Activated naive CD4-positive, alpha-beta T cell (primary cell): ENCODE results near the gene HNF4A.
"Not testable (repeated sequence)": the region's sequence is repeated elsewhere in the genome, so short reads cannot be mapped to it uniquely, and the experiment has no call there.

Experiments
- DNase-seq, 4 experiments: peaks; one replicate each; lab custom pipeline; 2025; lab: John Stamatoyannopoulos, UW

Gene HNF4A

DNA sequence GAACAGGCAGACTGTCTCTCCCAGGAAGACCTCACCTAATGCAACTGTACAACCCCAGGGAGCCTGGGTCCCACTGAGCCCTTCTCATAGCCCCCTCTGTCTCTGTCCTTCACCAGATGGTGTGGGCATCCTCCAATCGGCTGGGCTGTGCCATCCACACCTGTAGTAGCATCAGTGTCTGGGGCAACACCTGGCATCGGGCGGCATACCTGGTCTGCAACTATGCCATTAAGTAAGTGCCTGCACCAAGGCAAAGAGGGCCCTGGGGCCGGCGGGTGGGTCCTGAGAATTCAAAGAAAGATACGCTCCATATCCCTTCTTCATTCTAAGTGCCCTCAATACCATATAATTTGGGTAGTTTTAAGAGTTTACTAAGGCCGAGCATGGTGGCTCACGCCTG is 10.4 kb upstream of the HNF4A start:
- no peak for DNase-seq

DNA sequence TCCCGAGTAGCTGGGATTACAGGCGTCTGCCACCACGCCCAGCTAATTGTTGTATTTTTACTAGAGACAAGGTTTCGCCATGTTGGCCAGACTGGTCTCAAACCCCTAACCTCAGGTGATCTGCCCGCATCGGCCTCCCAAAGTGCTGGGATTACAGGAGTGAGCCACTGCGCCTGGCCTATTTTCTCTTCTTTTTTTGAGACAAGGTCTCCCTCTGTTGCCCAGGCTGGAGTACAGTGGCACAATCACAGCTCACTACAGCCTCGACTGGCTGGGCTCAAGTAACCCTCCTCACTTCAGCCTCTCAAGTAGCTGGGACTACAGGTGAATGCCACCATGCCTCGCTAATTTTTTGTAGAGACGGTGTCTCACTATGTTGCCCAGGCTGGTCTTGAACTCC is 9.6 kb upstream of the HNF4A start:
- not testable (repeated sequence) for DNase-seq

DNA sequence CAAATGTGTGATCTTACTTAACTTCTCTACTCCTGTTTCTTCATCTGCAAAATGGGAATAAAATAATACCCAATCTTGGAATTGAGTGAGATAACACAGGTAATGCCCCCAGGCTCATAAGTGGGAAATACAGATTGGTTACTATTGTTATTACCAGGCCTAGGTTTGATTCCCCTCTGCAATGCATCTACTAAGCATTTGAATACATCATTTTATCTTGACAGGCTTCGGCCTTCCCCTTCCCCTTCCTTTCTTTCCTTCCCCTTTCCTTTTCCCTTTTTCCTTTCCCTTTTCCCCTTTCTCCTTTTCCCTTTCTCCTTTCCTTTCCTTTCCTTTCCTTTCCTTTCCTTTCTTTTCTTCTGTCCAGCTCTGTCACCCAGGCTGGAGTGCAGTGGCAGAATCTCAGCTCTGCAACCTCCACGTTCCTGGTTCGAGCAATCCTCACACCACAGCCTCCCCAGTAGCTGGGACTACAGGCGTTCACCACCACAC is 7.3 kb upstream of the HNF4A start:
- no peak for DNase-seq

DNA sequence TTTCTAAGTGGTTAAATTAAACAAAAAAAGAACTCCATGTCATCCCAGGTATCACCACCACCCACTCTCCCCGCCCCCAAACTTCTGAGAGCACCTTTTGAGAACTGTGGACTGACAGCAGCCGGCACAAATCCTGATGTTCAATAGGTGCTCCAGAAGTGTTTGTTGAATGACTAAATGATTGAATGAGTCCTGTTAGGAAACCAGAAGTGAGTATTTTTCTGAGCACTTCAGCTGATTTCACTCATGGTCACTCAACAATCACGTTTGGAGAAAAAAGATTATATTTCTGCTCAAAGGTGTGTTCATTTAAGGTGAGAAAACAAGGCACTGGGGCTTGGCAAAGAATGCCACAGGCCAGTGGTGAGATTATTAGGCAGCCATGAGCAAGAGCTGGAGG is 6.2 kb upstream of the HNF4A start:
- no peak for DNase-seq

DNA sequence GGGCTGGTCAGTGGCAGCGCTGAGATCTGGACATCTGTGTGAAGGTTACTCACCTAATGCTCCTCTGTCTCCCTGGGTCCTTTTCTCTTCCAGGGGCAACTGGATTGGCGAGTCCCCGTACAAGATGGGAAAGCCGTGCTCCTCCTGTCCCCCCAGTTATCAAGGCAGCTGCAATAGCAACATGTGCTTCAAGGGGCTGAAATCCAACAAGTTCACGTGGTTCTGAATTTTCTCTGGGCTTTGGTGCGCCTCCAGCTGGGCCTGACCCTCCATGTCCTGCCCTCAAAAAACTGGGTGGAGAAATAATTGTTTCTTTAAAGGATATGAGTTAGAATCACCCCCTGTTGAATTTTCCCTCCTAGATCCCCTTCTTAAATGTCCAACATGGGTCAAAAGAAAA is 4.9 kb upstream of the HNF4A start:
- no peak for DNase-seq

DNA sequence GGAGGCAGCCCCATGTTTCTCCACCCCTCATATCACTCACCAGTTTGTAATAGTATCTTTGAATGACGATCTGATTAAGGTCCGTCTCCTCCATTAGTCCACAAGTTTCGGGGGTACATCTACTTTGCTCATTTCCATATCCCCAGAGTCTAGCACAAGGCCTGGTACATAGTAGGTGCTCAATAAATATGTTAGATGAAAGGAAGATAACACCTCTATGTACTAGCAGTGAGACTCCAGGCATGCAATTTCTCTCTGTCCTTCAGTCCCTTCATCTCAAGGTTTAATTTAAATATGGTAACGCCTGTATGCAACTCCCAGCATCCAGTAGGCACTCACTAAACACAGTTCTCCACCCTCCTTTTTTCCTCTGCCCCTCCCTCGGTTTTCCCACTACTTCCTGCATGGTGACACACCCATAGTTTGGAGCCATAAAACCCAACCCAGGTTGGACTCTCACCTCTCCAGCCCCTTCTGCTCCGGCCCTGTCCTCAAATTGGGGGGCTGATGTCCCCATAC is 461 bp upstream of the HNF4A start:
- no peak for DNase-seq

DNA sequence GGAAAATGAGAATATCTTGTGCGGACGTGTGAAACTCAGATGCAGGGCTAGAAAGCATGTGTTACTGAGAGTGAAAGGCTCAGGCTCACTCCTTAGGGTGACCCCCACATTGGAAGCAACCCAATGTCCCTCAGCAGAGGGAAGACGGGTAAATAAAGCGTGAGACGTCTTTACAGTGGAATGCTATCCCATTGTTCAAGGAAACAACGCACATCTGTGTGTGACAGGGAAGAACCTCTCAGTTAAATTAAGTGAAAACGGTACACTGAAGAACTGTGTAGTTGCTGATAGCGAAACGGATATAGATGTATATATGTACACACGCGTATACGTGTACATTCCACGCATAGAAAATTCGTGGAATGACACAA is 839 bp downstream of the HNF4A start:
- DNase-seq, result no peak

DNA sequence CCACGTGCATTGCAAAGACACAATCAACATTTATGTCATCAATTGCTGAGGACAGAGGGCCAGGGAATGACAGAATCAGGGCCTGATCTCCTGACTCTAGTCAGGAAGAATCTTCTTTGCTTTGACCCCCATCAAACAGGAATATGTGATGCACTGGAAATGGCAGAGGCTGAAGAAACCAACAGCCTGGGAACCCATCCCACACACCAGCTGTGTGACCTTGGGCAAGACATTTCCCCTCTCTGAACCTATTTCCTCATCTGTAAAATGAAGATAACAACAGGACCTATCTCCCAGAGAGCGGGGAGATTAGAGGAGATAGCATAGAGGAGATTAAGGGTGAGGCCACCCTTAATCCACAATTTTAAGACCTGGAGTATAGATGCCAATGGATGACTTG is 1.5 kb downstream of the HNF4A start:
- no peak for DNase-seq

DNA sequence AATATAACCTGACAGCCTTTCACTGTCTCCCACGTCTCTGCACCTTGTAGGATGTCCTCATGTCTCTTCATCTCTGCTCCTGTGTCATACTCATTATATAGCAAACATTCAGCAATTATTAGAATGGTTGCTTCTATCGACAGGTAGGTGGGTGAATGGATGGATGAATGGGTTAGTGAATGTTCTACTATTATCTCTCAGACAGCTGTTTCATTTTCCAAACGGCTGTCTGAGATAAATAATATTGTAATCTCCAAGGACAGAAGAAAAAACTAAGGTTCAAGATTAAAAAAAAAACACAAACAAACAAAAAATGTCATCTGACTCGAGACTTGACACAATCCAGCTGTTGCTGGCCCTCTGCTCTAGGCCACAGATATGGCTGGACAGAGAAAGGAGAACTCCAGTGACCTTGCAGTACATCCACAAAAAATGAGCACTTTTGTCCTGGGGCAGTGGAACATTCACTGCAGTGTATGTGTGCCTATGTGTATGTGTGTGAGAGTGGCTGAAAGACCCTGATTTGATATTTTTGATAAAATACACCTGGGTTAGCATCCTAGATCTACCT is 2.1 kb downstream of the HNF4A start:
- no peak for DNase-seq

DNA sequence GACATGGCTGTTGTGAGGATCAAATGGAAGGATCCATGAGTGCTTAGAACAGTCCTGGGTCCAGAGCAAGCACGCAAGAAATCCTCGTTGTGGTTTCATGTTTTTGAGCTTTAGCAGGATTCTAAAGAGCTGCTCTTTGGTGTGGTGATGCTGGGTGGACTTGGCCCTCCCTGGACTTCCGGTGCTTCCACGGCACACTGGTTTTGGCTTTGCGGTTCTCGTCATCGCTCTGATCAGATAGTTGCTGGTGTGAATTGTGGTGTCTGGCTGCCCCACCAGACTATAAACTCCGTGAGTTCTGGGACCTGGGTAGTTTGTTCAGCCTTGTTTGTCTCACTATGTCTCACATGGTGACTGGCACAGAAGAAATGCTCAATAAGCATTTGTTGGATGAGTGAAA is 3.3 kb downstream of the HNF4A start:
- no peak for DNase-seq

DNA sequence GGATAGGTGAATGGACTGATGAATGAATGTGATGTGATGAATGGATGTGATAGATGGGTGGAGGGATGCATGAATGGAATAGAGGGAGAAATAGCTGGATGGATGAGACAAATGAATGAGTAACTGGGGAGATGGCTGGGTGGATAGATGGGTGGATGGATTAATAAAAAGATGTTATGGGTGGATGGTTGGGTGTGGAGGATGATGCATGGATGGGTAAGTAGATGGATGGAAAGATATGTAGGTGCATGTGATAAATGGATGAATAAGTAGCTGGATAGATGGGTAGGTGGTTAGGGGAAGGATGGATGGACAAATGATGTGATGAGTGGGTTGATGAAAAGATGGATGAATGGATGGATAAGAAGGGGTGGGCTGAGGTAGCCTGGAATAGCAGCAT is 4.7 kb downstream of the HNF4A start:
- no peak for DNase-seq

DNA sequence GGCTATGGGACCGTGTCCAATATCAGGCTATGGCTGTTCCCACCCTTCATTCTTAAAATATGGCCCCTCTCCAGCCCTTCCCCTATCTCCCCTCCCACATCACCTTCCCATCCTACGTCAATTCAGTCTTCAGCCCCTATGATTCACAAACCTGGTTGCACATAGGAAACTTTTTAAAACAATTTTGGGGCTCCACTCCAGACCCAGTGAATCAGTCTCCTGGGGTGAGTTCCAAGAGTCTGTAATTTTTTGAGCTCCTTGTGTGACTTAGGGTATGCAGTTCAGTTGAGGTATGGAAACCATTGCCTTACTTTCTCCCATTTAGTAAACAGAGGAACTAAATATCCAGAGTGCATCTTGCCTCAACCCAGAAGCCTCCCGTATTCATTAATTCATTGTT is 5.5 kb downstream of the HNF4A start:
- DNase-seq, result no peak

DNA sequence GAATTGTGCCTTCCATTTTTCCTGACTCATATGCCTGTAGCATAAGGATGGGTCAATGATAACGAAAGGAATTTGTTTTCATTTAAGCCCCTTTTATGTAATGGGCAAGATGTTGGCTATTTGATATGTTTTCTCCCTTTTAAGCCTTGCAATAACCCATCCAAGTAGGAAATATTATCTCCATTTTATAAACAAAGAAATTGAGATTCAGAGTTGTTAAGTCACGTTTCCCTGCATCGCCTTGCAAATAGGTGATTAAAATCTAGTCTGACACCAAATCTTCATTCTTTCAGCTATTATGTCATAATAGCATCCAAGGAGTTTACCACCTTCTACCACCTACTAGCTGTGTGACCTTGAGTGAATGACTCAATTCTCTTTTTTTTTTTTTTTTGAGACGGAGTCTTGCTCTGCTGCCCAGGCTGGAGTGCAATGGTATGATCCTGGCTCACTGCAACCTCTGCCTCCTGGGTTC is 7.0 kb downstream of the HNF4A start:
- no peak for DNase-seq

DNA sequence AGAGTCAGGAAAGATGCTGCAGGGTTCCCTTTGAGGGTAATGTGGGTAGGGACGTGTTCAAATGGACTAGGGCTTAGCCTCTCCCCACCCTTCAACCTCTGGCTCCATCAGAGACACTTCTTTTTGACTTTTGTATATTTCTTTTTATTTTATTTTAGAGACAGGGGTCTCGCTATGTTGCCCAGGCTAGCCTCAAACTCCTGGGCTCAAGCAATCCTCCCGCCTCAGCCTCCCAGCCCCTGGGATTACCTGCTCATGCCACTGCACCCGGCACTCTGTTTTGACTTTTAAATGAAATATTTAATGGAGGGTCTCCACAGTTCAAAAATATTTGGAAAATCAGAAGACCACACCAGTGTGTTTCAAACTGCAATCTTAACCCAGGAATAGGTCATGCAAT is 8.6 kb downstream of the HNF4A start:
- DNase-seq, result no peak

DNA sequence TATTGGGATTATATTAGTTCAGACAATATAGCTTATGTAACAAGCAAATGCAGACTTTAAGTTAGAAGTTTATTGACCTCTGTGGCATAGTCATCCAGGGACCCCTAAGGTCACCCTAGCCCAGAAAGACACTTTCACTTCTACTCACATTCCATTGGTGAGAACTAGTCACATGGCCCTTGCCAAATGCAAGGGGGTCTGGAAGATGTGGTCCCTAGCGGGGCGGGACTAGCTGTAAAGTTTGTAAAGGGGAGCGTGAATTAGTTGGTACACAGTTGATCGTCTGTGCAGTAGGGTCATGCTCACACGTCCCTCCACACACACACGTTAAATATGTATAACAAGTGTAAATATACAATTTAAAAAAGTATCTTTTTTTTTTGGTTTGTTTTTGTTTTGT is 9.3 kb downstream of the HNF4A start:
- no peak for DNase-seq

DNA sequence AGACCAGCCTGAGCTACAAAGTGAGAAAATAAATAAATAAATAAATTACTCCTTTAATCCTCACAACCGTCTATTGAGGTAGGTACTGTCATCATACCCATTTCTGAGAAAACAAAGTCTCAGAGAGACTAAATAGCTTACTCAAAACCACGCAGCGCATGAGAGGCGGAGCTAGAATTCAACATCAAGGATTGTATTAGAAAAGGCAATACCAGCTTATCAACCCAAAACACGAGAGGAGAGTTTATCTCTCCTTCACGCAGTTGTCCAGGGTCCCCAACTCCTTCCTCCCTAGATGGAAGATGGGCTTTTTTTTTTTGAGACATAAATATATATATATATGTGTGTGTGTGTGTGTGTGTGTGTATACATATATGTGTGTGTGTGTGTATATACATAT is 12.2 kb downstream of the HNF4A start:
- no peak for DNase-seq

DNA sequence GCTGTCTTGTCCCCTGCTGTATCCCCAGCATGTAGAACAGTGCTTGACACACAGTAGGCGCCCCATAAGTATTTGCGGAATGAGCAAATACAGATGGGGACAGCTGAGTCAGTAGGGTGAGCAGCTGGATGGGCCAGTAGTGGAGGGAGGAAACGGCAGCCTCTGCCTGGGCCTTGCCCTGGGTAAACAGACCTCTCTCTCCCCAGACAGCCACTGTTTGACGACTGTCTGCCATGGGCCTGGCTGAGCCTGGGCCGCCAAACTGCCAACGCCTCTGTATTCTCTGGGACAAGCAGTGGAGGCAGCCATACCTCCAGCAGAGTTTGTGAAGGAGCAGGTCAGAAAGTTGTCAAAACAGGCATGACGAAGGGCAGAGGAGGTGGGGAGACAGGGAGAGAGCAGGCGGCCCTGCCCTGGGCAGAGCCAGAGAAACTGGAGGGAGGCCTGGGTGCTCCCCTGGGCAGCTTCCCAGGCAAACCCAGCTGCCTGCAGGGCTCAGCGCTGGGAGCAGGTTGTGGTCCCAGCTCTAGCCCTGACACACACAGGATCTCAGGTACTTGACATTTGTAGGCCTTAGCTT is 15.2 kb downstream of the HNF4A start:
- DNase-seq, result no peak

DNA sequence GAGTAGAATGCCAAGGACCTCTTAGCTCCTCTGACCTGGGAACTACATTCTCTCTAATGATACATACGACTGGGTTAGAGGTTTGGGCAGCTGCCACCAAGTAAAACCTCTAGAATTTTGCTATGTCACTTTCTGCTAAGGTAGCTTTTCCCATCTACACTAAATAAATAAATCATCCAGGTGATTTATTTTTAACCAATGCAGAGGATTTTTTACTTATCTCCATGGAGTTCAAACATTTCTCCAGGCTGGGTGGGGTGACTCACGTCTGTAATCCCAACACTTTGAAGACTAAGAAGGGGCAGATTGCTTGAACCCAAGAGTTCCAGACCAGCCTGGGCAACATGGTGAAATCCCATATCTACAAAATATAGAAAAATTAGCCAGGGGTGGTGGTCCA is 27.1 kb downstream of the HNF4A start:
- DNase-seq, result no peak

DNA sequence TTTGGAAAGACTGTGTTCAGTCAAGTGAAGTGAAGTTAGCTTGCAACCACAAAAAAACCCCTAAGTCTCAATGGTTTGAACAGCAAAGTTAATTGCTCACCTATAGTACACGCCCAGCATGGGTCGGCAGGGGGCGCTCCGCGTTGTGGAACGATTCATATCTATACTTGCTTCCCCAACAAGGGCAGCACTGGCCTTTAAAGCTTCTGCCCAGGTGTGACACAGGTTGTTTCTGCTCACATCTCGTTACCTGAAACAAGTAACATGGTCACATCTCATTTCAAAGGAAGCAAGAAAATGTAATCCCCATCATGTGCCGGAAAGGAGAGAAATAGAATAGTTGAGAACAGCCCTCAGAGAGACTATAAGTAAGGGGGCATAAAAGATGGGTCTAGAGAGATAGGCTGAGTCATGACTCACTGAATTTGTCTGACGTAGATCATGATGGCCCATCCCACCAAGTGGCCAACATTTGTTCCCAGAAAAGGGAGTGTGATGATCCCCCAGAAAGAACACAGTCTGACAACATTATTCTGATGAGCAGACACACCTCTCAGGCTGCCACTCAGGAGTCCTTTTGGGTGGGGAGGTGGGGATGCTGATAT is 29.0 kb downstream of the HNF4A start:
- DNase-seq, result peak; percentile 50 to 86 (median 84)

DNA sequence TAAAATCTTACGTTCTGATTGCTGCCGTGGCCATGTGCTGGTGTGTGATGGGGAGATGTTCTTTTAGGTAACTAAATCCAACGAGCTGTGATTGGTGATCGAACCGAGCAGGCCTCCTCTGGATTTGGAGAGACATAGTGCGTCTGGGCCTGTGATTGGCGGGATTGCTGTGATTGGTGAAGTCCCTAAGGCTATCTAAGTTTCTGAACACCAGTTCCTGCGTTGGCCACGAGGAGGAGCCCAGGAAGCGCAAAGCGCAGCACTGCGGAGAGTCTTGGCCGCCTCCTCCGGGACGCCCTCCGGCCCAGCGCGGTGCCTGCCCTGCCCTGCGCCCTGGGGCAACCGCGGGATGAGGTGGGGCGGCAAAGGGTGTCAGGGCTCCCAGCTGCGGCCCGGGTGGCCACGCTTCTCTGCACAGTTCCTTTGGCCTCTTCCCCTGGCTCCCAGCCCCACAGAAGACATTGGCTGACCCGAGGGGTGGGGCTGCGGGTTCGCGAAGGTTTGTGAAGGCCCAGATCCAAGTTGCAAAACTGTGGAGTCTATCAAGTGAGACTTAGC is 33.0 kb downstream of the HNF4A start:
- peak; percentile 21 to 60 (median 30) for DNase-seq

DNA sequence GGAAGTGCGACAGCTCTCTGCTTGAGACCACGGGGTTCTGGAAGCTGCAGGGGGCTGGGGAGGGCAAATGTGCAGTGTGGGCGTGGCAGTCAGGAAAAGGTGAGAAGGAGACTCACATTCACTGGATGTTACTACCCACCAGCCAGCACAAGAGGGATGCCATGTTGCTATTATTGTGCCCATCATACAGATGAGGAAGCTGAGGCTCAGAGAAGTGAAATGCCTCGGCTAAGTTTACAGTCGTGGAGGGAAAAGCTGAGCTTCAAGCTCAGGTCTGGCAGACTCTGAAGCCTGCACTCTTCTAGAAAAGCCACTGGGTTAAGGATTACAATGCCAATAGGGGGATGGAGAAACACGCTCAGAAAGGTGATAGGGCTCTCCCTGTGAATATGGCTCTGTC is 34.4 kb downstream of the HNF4A start:
- DNase-seq, result no peak

DNA sequence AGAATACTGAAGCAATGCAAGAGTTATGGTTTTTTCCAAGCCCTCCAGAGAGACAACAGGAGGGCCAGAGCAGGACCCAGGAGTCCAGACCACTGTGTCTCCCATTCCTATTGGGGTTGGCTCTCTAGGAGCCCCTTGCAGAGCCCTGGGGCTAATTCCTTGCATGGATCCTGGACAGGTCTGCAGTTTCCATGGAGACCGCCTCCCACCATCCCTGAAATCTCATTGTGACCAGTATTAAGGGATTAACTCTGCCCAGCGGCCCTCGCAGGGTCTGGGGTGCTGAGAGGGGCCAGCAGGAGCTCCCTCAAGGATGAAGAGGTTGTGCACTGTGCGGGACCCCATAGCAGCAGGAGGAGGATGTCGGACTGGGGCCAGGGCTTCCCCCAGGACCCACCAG is 34.8 kb downstream of the HNF4A start:
- no peak for DNase-seq

DNA sequence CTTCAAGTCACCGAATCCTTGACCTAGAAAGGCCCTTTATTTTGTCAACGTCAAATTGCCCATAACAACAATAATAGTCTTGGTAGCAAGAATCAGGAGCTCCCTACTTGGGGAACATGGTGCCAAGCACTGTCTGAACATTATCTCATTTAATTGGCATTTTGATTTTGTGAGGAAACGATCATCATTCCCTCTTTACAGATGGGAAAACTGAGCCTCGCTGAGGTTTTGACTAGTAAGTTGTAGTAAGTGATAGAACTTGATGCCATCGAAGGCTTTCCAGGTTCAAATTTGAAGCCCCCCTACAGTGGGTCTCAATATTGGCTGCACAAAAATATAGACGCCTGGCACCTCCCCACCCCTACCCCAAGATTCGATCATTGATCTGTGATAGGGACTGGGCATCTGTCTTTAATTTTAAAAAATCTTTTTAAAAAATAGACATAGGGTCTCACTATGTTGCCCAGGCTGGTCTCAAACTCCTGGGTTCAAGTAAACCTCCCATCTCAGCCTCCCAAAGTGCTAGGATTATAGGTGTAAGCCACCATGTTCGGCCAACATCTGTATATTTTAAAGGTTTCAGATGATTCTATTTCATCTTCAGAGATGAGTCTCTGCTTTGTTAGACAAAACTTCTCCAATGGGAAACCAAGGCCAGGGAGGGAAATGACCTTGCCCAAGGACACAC is 36.7 kb downstream of the HNF4A start:
- no peak for DNase-seq
